Stomach (tissue), 4 donors: ENCODE measurements around the gene GPC5.

ENCODE experiments used
- CTCF ChIP-seq, 7 experiments: fragments of 450-650 bp in 4 of 7; fragments of 200-600 bp in 3 of 7; sonication (generic) in 3 of 7; IDR thresholded peaks; one replicate each; pipeline ENCODE4 v1.5.1; 2016 to 2019; ENCODE audit warnings: antibody characterized with exemption in 7 of 7, control low read depth in 2 of 7, mild to moderate bottlenecking in 1 of 7
- EP300 ChIP-seq: sonication (generic); formaldehyde crosslinking; IDR thresholded peaks from one replicate; pipeline ENCODE4 v1.6.1; 2017; ENCODE audit warnings: antibody characterized with exemption

GRCh38 chr13:92403606-92404005, 1005.2 kb downstream of the GPC5 start:
- TF ChIP-seq EP300 = no peak
- TF ChIP-seq CTCF (IDR thresholded peaks at IDR 0.05) = no peak
